ENCODE measurements around the gene NTM.

The NTM gene

DNA sequence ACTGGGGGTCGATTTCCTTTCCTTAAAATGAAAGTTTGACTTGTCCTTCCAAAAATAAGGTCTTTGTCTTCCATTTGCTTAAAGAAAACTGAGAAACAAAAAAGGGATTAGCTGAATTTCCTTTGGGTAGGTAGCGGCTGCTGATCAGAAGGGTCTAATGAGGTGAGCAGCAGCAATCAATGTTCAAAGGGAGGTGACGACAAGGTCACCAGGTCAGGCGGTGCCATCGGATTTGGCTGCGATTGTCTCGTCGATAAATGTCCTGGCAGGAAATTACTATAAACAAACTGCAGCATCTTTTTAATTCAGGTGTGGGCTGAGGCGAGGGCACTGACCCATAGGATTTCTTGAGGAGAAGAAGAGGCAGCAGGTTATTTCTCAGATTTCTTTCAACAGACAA is 480.1 kb downstream of the NTM start:
- DNase-seq: no peak

DNA sequence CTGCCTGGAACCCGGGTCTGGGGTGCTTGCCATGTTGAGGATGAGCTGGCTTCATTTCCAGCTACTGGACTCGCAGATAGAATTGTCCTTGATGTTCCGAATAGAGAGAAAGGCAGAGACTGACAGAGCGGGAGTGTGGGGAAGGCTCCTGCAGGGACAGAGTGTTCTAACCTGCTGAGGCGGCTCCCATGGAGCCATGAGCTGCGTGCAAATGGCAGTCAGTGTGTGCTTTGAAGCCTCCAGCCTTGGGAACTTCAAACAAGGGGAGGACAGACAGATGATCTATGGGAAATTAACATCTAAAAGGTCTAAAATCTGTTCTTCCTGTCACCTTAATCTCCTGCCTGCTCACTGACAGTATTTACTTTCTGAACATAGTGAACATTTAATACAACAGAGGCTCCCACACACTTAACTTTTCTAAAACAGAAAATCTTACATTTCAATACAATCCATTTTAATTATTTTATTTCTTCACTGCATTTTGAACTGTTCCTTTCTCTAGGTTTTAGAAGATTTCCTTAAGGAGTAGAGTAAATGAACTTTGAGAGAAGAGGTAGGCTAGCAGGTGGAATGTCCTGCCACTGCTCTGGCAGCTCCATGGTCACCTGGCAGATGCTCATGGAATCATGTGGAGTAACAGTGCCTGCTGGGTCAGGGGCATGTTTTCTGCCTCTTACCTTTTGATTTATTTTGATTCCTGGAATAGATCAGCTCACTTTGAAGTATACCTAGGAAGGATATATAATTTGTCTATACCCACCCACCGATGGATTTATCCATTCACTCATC is 481.7 kb downstream of the NTM start:
- DNase-seq: no peak

DNA sequence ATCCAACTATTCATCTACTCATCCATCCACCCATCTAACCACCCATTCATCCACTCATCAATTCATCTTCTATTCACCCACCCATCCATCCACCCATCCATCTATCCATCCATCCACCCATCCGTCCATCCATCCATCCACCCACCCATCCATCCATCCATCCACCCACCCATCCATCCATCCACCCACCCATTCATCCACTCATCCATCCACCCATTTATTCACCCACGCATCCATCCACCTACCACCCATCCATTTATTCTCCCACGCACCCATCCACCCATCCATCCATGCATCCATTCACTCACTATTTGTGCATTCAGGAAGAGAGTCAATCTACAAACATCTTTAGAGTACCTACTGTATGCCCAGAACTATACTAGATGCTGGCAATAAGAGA is 482.3 kb downstream of the NTM start:
- DNase-seq: no peak

DNA sequence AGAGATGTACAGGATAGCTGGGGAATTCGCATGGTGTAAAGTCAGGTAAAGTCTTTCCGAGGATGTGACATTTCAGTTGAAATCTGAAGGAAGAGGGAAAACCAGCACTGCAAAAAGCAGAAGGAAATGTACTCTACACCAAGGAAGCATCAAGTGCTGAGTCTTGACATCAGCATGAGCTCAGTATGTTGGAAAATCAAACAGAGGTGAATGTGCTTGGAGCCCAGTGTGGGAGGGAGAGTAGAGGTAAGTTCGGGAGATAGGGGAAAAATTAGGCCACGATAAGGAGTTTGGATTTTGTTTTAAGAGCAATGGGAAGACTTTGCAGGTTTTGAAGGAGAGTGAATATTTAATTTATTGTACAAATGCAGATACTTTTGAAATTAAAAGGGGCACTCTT is 484.0 kb downstream of the NTM start:
- no peak for DNase-seq

DNA sequence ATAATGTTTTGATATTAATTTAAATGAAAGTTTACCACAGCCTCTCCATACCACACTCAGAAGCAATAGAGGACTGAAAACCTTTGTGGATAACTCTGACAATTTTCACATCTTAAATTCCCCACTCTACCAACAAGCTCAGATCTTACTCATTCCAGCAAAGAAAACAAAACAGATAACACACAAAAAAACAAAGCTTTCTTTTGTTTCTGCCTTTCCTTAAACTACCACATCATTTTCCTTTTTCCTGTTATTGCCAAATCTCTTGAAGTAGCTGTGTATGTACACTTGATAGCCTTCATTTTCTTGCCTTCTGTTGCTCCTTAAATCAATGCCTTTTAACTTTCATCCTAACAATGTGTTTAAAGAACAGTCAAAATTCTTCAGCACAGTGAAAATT is 484.9 kb downstream of the NTM start:
- DNase-seq: no peak

DNA sequence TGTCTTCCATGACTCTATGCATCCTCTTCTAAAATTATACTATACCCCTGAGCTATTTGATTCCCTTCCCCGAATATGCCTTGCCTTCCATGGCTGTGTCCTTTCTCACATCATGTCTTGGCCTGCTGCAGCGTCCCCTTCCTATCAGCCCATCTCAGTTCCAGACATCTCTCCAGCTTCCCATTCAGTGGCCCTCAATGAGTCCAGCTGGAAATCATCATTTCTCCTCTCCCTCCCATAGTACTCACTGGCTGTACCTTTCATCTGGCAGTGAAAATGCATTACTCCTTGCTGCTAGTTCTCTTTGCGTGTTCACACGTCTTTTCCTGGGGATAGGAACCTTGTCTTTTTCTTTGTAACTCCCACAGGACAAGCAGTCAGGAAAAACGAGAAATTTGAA is 486.8 kb downstream of the NTM start:
- no peak for DNase-seq

DNA sequence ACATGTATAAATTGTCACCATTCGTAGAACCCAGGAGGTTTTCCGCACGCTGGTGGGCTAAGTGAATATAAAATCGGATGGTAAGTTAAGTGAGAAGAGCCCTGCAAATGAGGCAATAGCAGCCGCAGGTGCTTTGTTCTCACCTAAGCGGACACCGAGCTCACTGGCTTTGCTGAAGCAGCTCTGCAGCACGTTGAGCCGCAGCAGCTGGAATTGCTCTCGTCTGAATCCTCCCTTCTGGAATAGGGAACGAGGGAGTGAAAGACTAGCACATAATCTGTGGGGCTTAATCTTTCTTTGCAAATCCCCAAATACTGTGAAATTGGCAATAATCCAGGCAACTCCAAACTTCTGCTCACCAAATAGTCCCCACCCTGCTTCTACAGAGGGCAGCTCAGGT is 488.1 kb downstream of the NTM start:
- DNase-seq: no peak

DNA sequence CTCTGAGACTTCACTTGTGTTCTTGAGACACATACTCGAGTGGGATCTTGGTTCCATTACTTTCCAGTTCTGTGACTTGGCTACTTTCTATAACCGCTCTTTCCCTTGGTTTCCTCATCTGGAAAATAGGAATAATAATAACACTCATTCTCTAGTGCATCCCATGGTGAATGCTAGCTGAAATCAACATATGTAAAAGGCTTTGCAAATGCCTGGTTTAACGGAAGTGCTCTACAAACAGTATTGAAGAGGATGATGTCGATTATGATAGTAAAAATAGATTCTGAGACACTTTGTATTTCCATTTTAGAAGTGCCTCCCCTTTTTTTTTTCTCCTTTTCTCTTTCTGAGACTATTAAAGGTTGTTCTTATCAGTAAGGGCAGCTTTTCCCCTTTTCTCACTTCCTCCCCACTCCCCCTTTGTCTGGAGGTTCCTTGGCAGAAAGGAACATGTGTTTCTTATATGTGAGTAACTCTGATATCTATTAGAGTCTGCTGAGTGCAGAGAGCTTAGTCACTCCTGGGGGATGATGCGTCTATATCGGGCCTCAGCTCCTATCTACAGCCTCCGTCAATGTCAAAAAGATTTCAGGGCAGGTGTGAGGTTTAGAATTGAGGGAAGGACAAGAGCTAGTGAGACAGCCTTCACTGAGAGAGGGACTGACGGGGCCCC is 489.3 kb downstream of the NTM start:
- peak; percentile 14 for DNase-seq

DNA sequence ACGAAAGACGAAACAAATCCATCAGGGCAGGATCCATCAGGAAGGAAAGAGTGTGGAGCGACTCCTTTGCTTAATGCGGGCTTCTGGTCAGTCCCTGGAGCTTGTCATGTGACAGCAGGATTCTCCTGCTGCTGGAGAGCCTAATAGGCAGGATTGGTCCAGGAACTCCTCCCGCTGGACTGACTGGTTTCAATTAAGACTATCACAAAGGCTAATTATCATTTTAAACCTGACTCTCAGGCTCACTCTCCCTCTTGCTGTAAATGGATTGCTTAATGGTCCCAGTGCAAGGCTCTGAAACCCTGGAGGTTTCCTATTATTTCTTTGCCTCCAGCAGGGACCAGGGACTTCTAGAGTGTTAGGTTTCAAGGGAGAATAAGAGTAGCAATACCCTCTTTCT is 493.8 kb downstream of the NTM start:
- DNase-seq: no peak

DNA sequence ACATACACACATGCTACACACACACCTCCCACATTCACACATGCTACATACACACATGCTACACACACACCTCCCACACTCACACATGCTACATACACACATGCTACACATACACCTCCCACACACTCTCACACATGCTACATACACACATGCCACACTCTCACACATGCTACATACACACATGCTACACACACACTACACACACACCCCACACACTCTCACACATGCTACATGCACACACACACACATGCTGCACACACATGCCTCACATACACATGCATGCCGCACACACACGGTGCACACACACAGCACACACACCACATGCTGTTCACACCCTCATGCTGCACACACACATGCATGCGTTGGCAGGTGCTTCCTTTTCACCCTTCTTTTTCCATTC is 495.4 kb downstream of the NTM start:
- no peak for DNase-seq

DNA sequence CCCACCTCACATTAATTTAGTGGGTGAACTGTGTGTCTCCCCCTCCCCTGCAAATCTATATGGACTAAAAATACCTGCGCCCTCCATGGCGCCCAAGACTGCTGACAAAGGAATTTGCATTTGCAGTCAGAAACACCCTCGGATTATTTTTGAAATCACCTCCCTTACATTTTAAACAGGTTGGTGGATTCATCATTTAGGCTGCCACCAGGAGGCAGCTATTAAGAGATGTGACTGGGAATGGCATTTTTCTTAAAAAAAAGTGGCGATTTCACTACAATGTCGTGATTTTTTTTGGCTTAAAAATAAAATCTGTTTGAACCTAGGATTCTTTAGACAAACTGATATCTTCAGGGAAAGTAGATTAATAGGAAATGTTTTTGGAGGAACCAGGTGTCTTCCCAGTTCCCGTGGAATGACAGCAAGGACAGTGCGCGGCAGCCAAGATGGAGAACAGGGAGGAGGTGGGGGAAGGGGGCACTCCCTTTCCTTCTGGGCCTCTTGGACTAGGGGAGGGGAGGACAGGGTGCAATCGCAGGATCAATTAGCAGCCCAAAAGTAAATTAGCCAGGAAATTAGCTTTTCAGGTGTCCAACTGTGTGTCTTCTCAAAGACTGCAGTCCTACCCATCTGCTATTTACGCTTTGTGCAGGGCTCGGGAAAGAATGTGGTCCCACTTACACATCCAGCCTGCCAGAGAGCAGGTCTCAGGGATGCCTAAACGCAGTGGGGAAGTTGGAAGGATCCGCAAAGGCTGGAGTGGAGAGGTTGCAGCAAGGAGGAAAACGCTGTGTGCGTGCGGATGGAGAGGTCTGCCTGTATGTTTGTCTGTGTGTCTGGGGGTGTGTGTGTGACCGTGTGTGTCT is 496.4 kb downstream of the NTM start:
- DNase-seq: no peak

DNA sequence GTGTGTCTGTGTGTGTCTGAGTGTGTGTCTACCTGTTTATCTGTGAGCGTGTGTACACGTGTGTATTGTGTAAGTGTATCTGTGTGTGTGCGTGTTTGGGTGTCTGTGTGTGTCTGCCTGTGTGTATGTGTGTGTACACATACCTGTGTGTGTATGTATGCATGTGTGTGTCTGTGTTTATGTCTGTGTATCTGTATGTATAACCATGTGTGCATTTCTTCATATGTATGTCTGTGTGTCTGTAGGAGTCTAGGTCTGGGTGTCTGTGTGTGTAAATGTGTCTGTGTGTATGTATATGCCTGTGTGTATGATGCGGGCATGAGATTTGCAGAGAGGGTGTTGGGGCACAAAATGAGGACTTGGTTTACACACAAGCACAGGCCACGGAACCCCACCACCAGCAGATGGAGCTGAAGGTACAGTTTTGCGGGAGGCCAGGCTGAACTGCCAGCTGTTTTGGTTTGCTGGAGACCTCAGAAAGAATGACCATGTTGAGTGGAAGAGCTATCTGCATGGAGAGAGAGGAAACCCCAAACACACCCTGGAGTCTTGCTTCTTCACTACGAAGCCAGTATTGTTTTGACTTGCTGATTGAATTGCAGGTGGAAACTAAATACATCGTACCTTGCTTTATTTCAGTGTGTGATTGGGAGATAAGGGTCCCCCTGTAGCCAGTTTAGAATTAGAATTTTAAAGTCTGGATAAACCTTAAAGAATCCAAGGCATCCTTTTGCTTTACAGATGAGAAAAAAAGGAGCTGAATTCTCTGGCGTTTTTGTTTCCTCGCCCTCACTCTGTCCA is 497.2 kb downstream of the NTM start:
- DNase-seq: peak; percentile 56

DNA sequence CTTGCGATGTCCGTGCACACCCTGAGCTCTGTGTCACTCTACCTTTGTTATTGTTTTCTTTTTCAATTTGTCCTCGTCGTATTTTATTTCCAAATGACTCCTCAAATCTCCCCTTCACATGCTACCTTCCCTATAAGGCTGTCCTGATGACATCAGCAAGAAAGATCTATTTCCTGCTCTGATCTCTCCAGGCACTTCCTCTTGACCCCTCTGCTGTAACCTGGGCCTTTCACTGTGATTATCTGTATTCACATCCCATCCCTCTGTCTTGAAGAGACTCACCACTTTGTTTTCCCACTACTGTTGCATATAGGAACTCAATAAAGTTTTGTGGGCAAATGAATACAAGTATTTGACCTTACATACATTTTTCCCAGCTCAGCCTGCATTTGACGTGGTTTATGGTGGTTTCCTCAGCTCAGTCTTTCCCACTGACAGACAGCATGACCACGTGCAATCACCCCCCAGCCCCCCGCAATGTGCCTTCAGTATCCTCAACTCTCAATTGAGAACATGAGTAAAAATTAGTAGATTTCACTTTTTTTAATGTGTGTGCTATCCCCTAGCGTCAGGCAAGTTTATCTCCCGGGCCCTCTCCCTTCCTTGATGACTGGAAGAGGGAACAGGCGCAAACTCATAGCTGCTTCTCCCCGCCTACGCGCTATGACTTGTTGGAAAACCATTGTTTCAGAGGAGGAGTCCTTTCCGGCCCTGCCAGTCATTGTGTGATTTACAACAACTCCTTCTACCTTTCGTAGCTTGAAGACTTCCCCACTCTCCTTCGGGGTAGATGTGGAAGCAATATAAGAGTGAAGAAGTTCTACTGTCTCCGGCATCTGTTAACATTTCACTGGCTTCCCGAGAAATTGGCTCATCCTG is 498.5 kb downstream of the NTM start:
- DNase-seq: no peak

DNA sequence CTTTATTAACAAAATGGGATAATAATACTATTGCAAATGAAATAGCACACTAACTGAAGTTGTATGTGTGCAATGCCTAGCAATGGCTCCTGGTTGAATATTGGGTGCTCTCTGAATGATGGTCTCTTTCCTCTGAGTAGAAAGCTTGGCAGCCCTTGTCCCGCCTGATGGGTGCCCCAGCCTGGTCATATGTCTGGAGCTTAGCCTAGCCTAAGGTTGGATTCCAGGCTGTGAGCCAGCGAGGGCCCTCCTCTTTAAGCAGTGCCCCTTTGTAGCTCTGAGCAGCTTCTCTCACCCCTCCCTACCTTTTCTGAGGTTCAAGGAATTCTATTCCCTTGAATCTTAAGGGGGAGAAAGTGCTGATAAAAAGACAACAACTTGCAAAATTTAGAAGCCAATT is 499.9 kb downstream of the NTM start:
- no peak for DNase-seq

DNA sequence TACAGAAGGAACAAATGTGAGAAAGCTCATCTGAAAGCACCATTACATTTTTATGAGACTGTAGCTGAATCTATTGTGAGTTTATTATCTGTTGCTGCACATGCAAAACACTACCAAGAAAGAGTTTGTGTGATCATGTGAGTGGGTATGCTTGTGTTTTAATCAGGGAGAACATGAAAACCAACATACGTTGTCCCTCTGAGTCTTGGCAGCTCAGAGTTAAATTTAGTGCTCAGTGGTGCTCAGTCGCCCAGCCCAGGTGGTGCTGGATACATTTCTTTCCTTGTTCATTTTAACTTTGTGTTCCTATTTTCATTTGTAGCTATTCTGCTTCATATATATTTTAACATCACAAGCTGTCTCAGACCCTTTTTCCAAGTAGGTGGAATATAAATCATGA is 500.6 kb downstream of the NTM start:
- DNase-seq: no peak

DNA sequence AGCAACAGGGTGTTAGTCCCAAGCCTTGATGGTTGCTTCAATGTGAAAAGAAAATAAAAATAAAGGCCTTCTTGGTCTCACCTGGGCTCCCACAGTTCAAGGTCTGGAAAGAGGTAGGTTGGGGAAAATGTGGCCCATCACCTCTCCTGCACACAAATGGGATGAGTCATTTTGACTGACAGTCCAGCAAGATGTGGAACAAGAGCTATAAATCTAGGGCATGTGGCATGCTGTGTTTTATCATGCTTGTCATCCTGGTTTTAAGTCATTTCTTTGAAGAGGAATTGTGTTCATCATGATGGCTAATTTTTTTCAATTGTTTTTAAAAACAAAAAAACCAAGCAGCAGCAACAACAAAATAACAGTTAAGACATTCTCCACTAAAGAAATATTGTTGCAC is 503.7 kb downstream of the NTM start:
- no peak for DNase-seq

DNA sequence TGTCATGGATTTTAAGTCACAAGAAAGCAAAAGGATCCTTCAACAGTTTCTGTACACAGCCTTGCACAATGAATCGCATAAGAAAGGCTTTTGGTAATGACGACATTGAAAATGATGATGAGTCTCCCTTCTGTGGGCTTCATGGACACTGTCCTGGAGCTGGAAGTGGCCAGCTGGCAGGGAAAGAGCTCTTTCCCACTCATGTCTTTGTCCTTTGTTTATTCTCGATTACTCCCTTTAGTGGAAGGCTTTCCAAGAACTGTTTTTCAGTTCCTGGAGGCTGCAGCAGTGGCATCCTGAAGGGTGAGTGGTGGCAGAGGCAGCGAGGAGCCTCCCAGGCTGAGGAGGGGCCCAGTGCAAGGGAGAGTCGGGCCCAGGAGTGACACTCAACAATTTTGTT is 505.2 kb downstream of the NTM start:
- no peak for DNase-seq

DNA sequence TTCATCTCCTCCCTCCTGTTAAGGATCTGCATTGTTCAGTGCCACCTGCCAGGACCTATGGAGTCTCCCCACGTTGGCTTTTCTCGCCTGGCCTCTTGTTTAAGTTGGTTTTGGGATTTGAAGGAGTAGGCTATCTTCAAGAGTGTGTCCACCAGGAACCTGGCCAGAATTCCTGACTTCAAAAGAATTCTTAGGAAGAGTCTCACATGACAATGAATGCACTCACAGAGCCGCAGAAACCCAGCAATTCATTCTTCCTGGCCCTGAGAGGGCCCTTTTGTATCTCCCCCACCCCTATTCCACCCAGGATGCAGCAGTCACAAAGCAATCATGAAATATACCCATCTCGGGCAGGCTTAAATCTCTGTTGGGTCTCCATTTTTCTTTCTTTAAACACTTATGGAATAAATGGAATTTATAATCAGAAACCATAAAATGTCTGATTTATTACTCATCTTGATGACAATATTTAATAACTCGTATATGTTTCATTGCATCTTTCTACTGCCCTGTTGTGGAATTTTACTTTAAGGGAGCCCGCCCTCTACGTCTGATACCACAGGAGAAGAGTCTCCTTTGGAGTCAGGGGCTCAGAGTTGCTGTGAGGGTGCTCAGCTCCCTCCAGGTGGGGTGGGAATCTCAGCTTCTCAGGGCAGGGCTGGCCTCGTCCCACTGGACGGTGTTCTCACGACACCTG is 507.0 kb downstream of the NTM start:
- no peak for DNase-seq

DNA sequence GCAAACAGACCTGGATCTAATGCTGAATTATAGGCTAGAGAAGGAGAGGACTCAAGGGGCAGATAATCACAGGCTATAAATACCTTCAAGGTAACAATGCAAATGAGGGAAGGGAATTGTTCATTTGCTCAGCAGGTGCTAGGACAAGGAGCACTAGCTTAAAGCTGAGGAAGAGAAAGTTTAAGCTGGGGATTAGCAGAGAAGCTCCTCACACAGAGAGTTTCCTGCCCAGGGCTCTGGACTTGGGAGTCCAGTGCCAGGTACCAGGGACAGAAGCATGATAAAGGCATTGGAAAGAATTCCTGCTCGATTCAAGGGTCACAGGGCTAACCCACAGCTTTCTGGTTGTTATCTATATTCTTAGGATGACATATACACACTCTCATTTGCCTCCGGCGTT is 509.9 kb downstream of the NTM start:
- DNase-seq: no peak

DNA sequence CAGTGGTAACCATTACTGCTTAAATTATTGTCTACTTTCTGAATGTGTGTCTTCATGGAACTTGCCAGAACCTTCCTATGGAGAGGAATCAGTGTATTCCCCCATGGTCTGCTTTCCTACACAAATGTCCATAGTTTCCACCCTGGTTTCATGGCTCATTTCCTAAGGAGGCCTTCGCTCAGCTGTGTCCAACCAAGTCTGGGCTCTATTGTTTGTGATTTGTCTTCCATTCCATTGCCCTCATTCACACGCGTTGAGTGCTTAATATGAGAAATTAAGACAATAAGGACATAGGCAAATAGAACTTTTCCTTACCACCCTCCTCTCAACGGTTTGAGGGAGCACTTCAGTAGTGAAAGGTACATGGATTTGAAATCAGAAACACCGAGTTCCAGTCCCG is 510.6 kb downstream of the NTM start:
- no peak for DNase-seq

DNA sequence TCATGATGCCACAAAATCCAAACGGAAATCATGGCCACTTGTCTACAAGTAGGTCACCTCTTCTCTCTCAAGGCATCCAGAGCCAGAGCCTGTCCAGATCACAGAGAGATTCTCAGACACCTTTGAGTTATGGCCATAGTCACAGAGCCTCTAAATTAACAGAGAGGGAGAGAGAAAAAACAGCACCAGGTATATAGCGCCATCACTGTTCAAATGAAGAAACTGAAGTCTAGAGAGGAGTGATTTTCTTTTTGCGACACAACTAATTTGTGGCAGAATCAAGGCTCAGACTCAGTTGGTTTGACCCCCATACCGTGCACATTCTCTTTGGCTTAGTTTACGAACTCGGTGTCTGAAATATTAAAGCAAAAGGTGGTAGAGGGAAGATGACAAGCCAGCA is 512.9 kb downstream of the NTM start:
- no peak for DNase-seq
